IMR-90 (cell line): Measurements from ENCODE around the gene FAAP100. TPM values are rescaled to one million over a fixed set of nuclear protein-coding genes. Genes with fewer than 3 reads are reported as not detected.

Source experiments
- ATAC-seq: fragments of 200-7000 bp; cut with Tn5 transposase; 2 replicates; pipeline ENCODE4 v1.9.1; 2020; ENCODE audit warnings: low read depth, mild to moderate bottlenecking, moderate library complexity
- BruUV-seq: library from RNA; stranded (reverse); fragments of 400-500 nt; replicated peaks from 2 replicates; lab custom pipeline; 2021; lab: Mats Ljungman, UMichigan
- CTCF ChIA-PET: fragments of 300-600 bp; formaldehyde crosslinking; extraction: SDS; loops from one replicate; lab custom pipeline; 2021; ENCODE audit warnings: antibody characterized with exemption; lab: Yijun Ruan, JAX
- POLR2A ChIA-PET: fragments of 300-600 bp; sonication (Branson Sonifier 250); formaldehyde crosslinking; loops from one replicate; lab custom pipeline; 2022; ENCODE audit warnings: antibody characterized with exemption; ENCODE audit not compliant: unreplicated experiment; lab: Charles Lee
- DNase-seq: peaks from one replicate; pipeline ENCODE4 v3.0.0; 2013
- H2AFZ ChIP-seq: replicated peaks from 2 replicates; pipeline ENCODE3; 2013; ENCODE audit warnings: low read length, mild to moderate bottlenecking; ENCODE audit not compliant: poor library complexity
- H2AK5ac ChIP-seq: 2 replicates; pipeline ENCODE4 v1.6.1; 2013; ENCODE audit warnings: low read depth, low read length, inconsistent platforms
- H2AK9ac ChIP-seq: replicated peaks from 2 replicates; pipeline ENCODE3; 2013; ENCODE audit warnings: mild to moderate bottlenecking, low read depth, low read length, moderate library complexity; ENCODE audit not compliant: poor library complexity
- H2BK120ac ChIP-seq: 2 replicates; pipeline ENCODE4 v1.6.1; 2013; ENCODE audit warnings: low read depth, low read length, inconsistent platforms
- H2BK15ac ChIP-seq: 3 replicates; pipeline ENCODE4 v1.6.1; 2013; ENCODE audit warnings: low read depth, low read length, inconsistent platforms
- H2BK20ac ChIP-seq: 2 replicates; pipeline ENCODE4 v1.6.1; 2013; ENCODE audit warnings: low read depth, mild to moderate bottlenecking, inconsistent platforms, low read length, moderate library complexity
- H2BK5ac ChIP-seq: 2 replicates; pipeline ENCODE4 v1.6.1; 2013; ENCODE audit warnings: mild to moderate bottlenecking, low read depth, low read length, inconsistent platforms; ENCODE audit not compliant: poor library complexity, severe bottlenecking
- H3K14ac ChIP-seq: replicated peaks from 2 replicates; pipeline ENCODE4 v1.6.1; 2013; ENCODE audit warnings: low read depth, low read length, inconsistent platforms
- H3K18ac ChIP-seq: 2 replicates; pipeline ENCODE4 v1.6.1; 2013; ENCODE audit warnings: low read depth, low read length, control low read depth
- H3K23ac ChIP-seq: 2 replicates; pipeline ENCODE4 v1.6.1; 2013; ENCODE audit warnings: low read depth, low read length, inconsistent platforms
- H3K27ac ChIP-seq: 2 replicates; pipeline ENCODE4 v1.5.1; 2013; ENCODE audit warnings: mild to moderate bottlenecking, control low read depth, low read length; ENCODE audit not compliant: insufficient read depth
- H3K27me3 ChIP-seq: 2 replicates; pipeline ENCODE4 v1.6.1; 2013; ENCODE audit warnings: low read length; ENCODE audit not compliant: control insufficient read depth, insufficient read depth
- H3K36me3 ChIP-seq: 2 replicates; pipeline ENCODE4 v1.6.1; 2013; ENCODE audit warnings: low read length, mixed read lengths; ENCODE audit not compliant: control insufficient read depth, insufficient read depth
- H3K4ac ChIP-seq: 2 replicates; pipeline ENCODE4 v1.6.1; 2013; ENCODE audit warnings: low read depth, low read length, inconsistent platforms
- H3K4me1 ChIP-seq: 2 replicates; pipeline ENCODE4 v1.6.1; 2013; ENCODE audit warnings: low read length, mixed read lengths; ENCODE audit not compliant: control insufficient read depth, insufficient read depth
- H3K4me2 ChIP-seq: 2 replicates; pipeline ENCODE4 v1.6.1; 2013; ENCODE audit warnings: low read depth, mild to moderate bottlenecking, control low read depth, low read length, moderate library complexity
- H3K4me3 ChIP-seq: 2 replicates; pipeline ENCODE4 v1.5.1; 2013; ENCODE audit warnings: low read depth, mild to moderate bottlenecking, control low read depth, low read length, moderate library complexity; ENCODE audit not compliant: insufficient read depth
- H3K56ac ChIP-seq: 2 replicates; pipeline ENCODE4 v1.6.1; 2013; ENCODE audit warnings: low read length, inconsistent platforms; ENCODE audit not compliant: insufficient read depth; ENCODE audit errors: extremely low read depth
- H3K79me1 ChIP-seq, 2 experiments: 2 replicates each; pipeline ENCODE4 v1.6.1; 2013; ENCODE audit warnings: low read length in 2 of 2, inconsistent platforms in 1 of 2, low read depth in 1 of 2
- H3K9ac ChIP-seq: 2 replicates; pipeline ENCODE4 v1.6.1; 2013; ENCODE audit warnings: low read depth, low read length, control low read depth
- H3K9me1 ChIP-seq: 2 replicates; pipeline ENCODE4 v1.6.1; 2013; ENCODE audit warnings: low read length, inconsistent platforms; ENCODE audit not compliant: insufficient read depth
- H3K9me3 ChIP-seq: 2 replicates; pipeline ENCODE4 v1.6.1; 2013; ENCODE audit warnings: low read length; ENCODE audit not compliant: control insufficient read depth, insufficient read depth
- H4K20me1 ChIP-seq: 2 replicates; pipeline ENCODE4 v1.6.1; 2013; ENCODE audit warnings: low read length, inconsistent platforms; ENCODE audit not compliant: insufficient read depth
- H4K5ac ChIP-seq: 2 replicates; pipeline ENCODE4 v1.6.1; 2013; ENCODE audit warnings: mild to moderate bottlenecking, low read depth, low read length, control low read depth
- H4K8ac ChIP-seq, 2 experiments: 2 replicates each; pipeline ENCODE4 v1.6.1; 2013; ENCODE audit warnings: low read depth in 2 of 2, low read length in 2 of 2, control low read depth in 1 of 2, inconsistent platforms in 1 of 2
- H4K91ac ChIP-seq: 2 replicates; pipeline ENCODE4 v1.6.1; 2013; ENCODE audit warnings: low read depth, low read length, inconsistent platforms; ENCODE audit not compliant: insufficient read depth
- BHLHE40 ChIP-seq: fragments of 150-350 bp; IDR thresholded peaks from 2 replicates; pipeline ENCODE4 v1.6.1; 2016; ENCODE audit warnings: mild to moderate bottlenecking, low read depth, low read length
- CHD1 ChIP-seq: IDR thresholded peaks from 2 replicates; pipeline ENCODE4 v1.6.1; 2012; ENCODE audit warnings: low read depth, low read length, improper control_type of control experiment
- CTCF ChIP-seq: conservative IDR thresholded peaks from 2 replicates; pipeline ENCODE4 v1.5.1; 2012; ENCODE audit warnings: mild to moderate bottlenecking, low read depth, low read length, improper control_type of control experiment
- MAFK ChIP-seq: IDR thresholded peaks from 2 replicates; pipeline ENCODE4 v1.6.1; 2012; ENCODE audit warnings: low read depth, low read length, improper control_type of control experiment
- MAZ ChIP-seq: IDR thresholded peaks from 2 replicates; pipeline ENCODE4 v1.6.1; 2012; ENCODE audit warnings: low read depth, mild to moderate bottlenecking, low read length, improper control_type of control experiment, moderate library complexity, borderline replicate concordance
- NFE2L2 ChIP-seq: fragments of 150-350 bp; IDR thresholded peaks from 2 replicates; pipeline ENCODE4 v1.6.1; 2016; ENCODE audit warnings: low read depth, mild to moderate bottlenecking, low read length
- RAD21 ChIP-seq: IDR thresholded peaks from 2 replicates; pipeline ENCODE4 v1.6.1; 2012; ENCODE audit warnings: low read length, improper control_type of control experiment
- RFX5 ChIP-seq: IDR thresholded peaks from 2 replicates; pipeline ENCODE4 v1.8.0; 2012; ENCODE audit warnings: low read depth, mild to moderate bottlenecking, low read length, moderate library complexity
- USF2 ChIP-seq: fragments of 150-350 bp; IDR thresholded peaks from 2 replicates; pipeline ENCODE4 v1.6.1; 2017; ENCODE audit warnings: mild to moderate bottlenecking, antibody characterized with exemption, low read length, low read depth
- WGBS, 2 experiments: methylation state at CpG; one replicate each; pipeline versions ENCODE4 v1.1.5 to v1.1.7; 2013; ENCODE audit warnings: missing lambda C conversion rate in 2 of 2; ENCODE audit not compliant: insufficient read length in 1 of 2; ENCODE audit errors: extremely low coverage in 2 of 2; 5-methylcytosine and 5-hydroxymethylcytosine counted together
- dilution Hi-C: fragments of 300-500 bp; cut with HindIII; formaldehyde crosslinking; loops from one replicate; pipeline ENCODE4 v1.14.3; 2018; ENCODE audit warnings: low sequenced_read_pairs; ENCODE audit not compliant: unreplicated experiment
- in situ Hi-C: fragments of 300-500 bp; cut with MboI; formaldehyde crosslinking; loops from 3 replicates; pipeline ENCODE4 v1.14.3; 2019; ENCODE audit warnings: low sequenced_read_pairs, inconsistent platforms, mixed read lengths
- intact Hi-C: fragments of 100-400 bp; cut with micrococcal nuclease; formaldehyde crosslinking; loops from 2 replicates; pipeline ENCODE4 v1.10.0; 2022
- polyA plus RNA-seq, 3 experiments: library from polyadenylated mRNA; depleted of rRNA; stranded (reverse); fragments of >200 nt; gene quantifications; 2 replicates each; pipeline ENCODE4 v1.2.3, GENCODE V29; 2012; ENCODE audit warnings: low replicate concordance in 1 of 3
- total RNA-seq: library from RNA; depleted of rRNA; stranded (reverse); fragments of >200 nt; gene quantifications from 2 replicates; pipeline ENCODE4 v1.2.3, GENCODE V29; 2012

Gene FAAP100
- total and polyA plus RNA-seq, 2 of the 4 experiments (the other 2 are of a cell fraction), result 7.9 to 24.8 TPM

- Histone ChIP-seq H2BK5ac (no peak overlapping the region), H3K79me1 (peaks cover 40 to 93% of the 10 kb centered on the region in 2 experiments), H3K36me3 (peaks cover 41% of the 10 kb centered on the region), H2AFZ (no peak overlapping the region), H3K4me1 (peaks cover 28% of the 10 kb centered on the region), H4K8ac (peak overlapping the region in 1 of 2 experiments; percentile 10; a peak in 1 of 4 replicates), H2BK15ac (peak overlapping the region; percentile 52; the same call in 1 of the 3 replicates), H3K14ac (no peak overlapping the region), H3K27me3 (no peaks in the 10 kb centered on the region), H3K9ac (no peak overlapping the region), H3K4me3 (no peak overlapping the region), H2BK20ac (peak overlapping the region; percentile 70; the same call in 1 of the 2 replicates), H4K5ac (no peak overlapping the region), H2BK120ac (peak overlapping the region; percentile 35; the same call in 1 of the 2 replicates), H3K9me3 (no peaks in the 10 kb centered on the region), H3K56ac (no peak overlapping the region), H3K4me2 (no peak overlapping the region), H2AK9ac (peak overlapping the region; percentile 5), H3K23ac (no peak overlapping the region), H2AK5ac (peak overlapping the region; percentile 65), H3K4ac (0 out of 2 replicates have a peak overlapping the region, but pooled peaks have one; percentile 24), H3K18ac (no peak overlapping the region), H4K20me1 (peaks cover 29% of the 10 kb centered on the region), H3K27ac (no peak overlapping the region), H3K9me1 (peaks cover 46% of the 10 kb centered on the region), H4K91ac (no peak overlapping the region; the same call in 1 of the 2 replicates)
- in situ Hi-C loops, result no loop called here
- ChIA-PET CTCF (interaction anchor here (1.5 kb wide), 1 partner anchor 9 kb away, joined by 3 read pairs; no protein-coding TSS in a partner anchor), POLR2A (no interaction called here)
- intact Hi-C loops, result no loop called here
- 68% methylated on average over 2 of the region's 8 CpGs; no CpG with 5 or more reads in 1 of the 2 experiments for WGBS, 2 experiments
- TF ChIP-seq MAFK (no peak), NFE2L2 (no peak), USF2 (no peak), CTCF (no peak), RAD21 (no peak), MAZ (no peak), CHD1 (no peak), RFX5 (no peak), BHLHE40 (no peak)
- no peak for ATAC-seq
- dilution Hi-C loops, result no loop called here
- no TSS peak for BruUV-seq
- DNase-seq, result no peak
These were observed 22.4 kb upstream of the FAAP100 start for GRCh38 chr17:81574643-81574956.
